Endothelial cell of umbilical vein (primary cell): ENCODE results near the gene OR51Q1.

ENCODE experiments used
- CTCF ChIP-seq, 2 donors: IDR thresholded peaks; 1 replicate in 1 of 2; 2 replicates in 1 of 2; pipeline ENCODE4 v1.5.1; 2011; ENCODE audit warnings: low read length in 2 of 2, mild to moderate bottlenecking in 2 of 2, moderate library complexity in 2 of 2, control low read depth in 1 of 2, inconsistent platforms in 1 of 2, low read depth in 1 of 2; ENCODE audit not compliant: insufficient read depth in 1 of 2; ENCODE audit errors: extremely low read depth in 1 of 2
- EZH2 ChIP-seq: IDR thresholded peaks from 2 replicates; pipeline ENCODE4 v1.6.1; 2012; ENCODE audit warnings: borderline replicate concordance, low read depth, mild to moderate bottlenecking, moderate library complexity, low read length, inconsistent platforms; ENCODE audit not compliant: severe bottlenecking
- MAX ChIP-seq: IDR thresholded peaks from 2 replicates; pipeline ENCODE4 v1.6.1; 2011; ENCODE audit not compliant: insufficient read depth, insufficient read length
- MYC ChIP-seq: IDR thresholded peaks from one replicate; pipeline ENCODE4 v1.6.1; 2011; ENCODE audit warnings: mild to moderate bottlenecking, low read depth, low read length
- POLR2A ChIP-seq: IDR thresholded peaks from 2 replicates; pipeline ENCODE4 v1.6.1; 2012; ENCODE audit warnings: low read depth, mild to moderate bottlenecking, control low read depth, low read length
- POLR2AphosphoS5 ChIP-seq: IDR thresholded peaks from 2 replicates; pipeline ENCODE4 v1.6.1; 2012; ENCODE audit warnings: low read depth, mild to moderate bottlenecking, control low read depth, low read length, moderate library complexity; ENCODE audit not compliant: insufficient read depth

- no peak for TF ChIP-seq CTCF (IDR thresholded peaks at IDR 0.05; ENCODE audit: extremely low read depth in 1 of 2, insufficient read depth in 1 of 2, low read depth in 1 of 2, low read length in 2 of 2)
- TF ChIP-seq EZH2 = no peak
- no peak for TF ChIP-seq POLR2A
- TF ChIP-seq POLR2AphosphoS5 = no peak
- TF ChIP-seq MYC = no peak
- TF ChIP-seq MAX = no peak
These were observed 39.2 kb downstream of the OR51Q1 start for GRCh38 chr11:5460983-5461621.
